ENCODE data around the gene SMYD5.

The SMYD5 gene

DNA sequence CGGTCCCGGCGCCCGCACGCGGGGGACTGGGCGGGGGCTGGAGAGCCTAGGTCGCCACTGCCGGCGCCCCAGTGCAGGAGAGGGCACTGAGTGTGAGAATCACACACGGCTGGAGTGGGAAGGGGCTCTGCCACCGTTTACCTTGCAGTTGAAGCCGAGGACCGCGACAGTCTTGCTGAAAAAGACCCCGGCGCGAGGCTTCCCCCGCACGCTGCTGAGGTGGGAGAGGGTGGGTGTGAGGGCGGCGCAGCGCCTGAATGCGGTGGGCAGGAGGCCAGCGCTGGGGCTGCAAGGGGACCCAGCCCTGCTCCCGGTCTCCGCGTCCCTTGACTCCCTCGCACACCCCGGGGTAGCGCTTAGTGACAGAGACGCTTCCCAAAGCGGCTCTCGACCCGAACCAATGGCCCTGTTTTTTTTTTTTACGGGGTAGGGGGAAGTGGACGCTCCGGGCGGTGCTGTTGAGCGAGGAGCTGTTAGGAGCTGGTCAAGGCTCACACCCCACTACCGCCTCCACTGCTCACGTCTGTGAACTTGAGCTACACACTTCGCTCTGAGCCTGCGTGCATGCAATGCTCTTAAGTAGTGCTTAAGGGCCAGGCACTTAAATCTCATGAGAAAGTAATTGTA, 10.9 kb upstream of the SMYD5 start:
- FAIRE-seq (no peak), DNase-seq (ENCODE audit: low spot score) (no peak)

GRCh38 chr2:73205611-73206010, 8.4 kb upstream of the SMYD5 start:
- DNase-seq (ENCODE audit: low spot score) (no peak), FAIRE-seq (no peak)

DNA sequence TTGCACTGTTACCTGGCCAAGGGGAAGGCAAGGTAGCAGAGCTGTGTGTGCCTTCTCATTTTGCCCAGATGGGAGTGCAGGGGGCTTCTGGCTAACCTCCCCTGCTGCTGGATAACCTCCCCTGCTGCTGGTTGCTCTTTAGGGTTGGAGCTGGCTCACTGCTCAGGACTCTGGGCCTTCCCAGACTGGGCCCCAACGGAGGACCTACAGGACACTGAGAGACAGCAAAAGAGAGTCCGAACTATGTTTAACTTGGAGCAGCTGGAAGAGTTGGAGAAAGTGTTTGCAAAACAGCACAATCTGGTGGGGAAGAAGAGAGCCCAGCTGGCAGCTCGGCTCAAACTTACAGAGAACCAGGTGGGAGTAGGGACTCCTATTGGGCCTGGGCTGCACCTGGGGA, 5.8 kb upstream of the SMYD5 start:
- DNase-seq (ENCODE audit: low spot score) (no peak), FAIRE-seq (no peak)

- DNase-seq (ENCODE audit: low spot score), result no peak
- FAIRE-seq, result no peak
Observed at GRCh38 chr2:73210019-73210418, 4.0 kb upstream of the SMYD5 start.

- DNase-seq (ENCODE audit: low spot score) (no peak), FAIRE-seq (no peak)
Observed at GRCh38 chr2:73210696-73211095, 3.3 kb upstream of the SMYD5 start.

DNA sequence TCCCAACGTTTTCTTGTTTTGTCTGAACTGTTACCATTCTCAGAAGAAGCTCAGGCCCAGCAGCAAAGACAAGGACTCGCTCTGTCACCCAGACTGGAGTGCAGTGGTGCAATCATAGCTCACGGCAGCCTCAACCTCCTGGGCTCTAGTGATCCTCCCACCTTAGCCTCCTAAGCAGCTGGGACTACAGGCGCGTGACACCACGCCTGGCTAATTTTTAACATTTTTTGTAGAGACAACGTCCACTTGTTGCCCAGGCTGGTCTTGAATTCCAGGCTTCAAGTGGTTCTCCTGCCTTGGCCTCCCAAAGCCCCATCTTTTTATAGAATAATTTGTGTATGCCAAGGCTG, 2.0 kb upstream of the SMYD5 start:
- DNase-seq (ENCODE audit: low spot score) (no peak), FAIRE-seq (no peak)

DNA sequence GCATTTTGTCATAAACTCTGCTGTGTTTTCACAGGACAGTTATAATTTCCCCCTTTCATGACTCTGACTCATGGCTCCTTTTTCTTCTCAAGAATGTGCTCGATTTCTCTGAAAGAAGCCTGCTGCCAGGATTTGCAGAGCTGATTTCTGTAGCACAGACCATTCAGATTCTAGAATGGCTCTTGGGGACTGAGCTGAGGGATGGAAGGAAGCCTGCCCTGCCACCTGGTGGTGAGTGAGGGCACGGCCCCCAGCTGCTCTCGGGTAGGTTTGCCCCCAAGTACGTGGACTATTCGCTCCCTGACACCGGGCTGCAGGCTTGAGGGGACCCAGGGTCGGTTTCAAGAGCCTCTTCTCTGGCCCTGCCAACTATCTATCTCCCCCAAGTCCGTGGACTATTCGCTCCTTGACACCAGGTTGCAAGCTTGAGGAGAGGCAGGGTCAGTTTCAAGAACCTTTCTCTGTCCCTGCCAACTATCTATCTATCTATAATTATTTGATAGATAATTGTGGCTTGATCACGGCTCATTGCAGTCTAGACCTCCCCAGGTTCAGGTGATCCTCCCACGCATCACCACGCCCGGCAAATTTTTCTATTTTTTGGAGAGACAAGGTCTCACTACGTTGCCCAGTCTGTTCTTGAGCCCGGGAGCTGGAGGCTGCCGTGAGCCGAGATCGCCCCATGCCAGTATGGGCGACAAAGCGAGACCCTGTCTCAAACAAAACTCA, 1.4 kb upstream of the SMYD5 start:
- no peak for FAIRE-seq

DNA sequence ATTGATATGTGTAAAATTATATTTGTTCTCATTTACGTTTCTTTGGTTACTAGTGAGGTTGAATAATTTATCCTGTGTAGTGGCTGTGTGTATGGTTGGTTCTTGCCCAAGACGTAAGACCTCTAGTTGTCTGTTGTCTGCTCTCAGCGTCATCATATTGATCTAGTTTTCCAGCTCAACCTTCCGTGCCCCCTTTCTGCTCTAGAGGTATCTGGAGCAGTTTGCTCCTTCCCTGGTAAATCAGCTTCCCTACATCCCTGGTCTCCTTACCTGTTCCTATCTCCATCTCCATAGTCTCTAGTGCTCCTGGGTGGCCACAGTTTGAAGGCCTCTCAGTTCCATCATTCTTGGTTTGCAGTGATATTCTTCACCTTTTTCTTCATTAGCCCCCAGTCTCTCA, 1.2 kb downstream of the SMYD5 start:
- FAIRE-seq (no peak), DNase-seq (ENCODE audit: low spot score) (no peak)

More for the DNA sequence above, 1.4 kb upstream of the SMYD5 start:
- peak; percentile 89 for DNase-seq (ENCODE audit: low spot score)

DNA sequence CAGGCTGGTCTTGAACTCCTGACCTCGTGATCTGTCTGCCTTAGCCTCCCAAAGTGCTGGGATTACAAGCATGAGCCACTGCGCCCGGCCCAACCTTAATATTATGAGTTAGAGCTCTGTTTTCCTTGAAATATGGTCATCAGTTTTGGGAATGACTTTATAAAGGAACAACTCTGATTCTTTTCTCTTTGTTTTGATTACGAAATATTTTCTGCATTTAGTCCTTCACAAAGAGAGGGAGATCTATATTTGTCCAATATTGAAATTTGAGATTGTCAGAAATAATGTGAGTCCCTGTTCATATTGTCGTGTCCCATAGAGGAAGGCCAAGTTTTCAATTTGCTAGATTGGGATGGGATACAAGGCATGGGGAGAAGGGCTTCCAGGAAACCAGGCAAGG, 3.1 kb downstream of the SMYD5 start:
- DNase-seq (ENCODE audit: low spot score) (no peak), FAIRE-seq (no peak)

DNA sequence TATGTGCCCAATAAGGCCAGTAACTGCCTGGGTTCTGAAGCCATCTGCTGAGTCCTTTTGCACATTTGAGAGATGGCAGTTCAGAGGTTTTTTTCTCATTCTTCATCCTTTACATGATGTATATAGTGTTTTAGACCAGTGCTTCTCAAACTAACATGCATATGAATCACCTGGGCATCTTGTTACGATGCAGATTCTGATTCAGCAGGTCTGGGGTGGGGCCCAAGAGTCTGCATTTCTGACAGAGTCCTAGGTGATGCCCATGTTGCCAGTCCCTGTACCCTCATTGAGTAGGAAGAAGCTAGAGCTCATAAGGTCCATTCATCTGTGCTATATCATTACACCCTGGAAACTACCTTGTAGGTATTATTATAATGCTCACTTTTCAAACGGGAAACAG, 3.8 kb downstream of the SMYD5 start:
- no peak for FAIRE-seq
- no peak for DNase-seq (ENCODE audit: low spot score)

DNA sequence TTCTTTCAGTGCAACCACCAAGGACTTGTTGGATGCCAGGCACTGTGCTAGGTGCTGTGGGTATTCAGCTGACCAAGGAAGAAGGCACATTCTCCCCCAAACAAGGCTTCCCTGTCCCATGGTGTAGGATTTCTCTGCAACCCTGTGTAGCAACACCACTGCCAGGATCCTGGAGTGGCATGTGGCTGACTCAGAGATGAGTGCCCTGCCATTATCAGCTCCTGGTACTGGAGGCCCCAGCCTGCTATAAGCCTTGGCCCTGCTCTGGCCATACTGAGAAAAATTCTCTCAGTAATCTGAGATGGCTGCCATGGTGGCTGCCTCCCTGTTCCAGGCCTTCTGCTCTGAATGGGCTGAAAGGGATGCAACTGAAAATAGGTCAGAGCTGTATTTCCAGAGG, 4.3 kb downstream of the SMYD5 start:
- FAIRE-seq, result no peak

DNA sequence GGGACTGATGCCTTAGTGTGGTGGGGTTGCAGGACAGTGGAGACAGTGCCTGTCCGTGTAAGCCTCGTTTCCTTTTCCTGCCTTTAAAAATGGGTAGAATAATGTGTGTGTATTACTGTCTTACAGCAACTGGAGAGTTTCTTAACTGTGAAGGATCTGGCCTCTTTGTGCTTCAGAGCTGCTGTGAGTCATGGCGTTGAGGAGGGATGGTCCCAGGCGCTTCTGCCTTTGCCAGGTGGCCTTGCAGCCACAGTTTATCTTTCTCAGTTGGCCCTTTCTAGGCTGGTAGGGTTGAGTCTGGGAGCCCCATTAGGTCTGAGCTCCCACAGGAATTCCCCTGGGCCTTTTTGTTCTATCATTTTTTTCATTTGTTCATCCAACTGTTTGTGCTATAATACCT, 9.8 kb downstream of the SMYD5 start:
- FAIRE-seq (no peak), DNase-seq (ENCODE audit: low spot score) (no peak)

More for the DNA sequence above, 4.3 kb downstream of the SMYD5 start:
- no peak for DNase-seq (ENCODE audit: low spot score)

- FAIRE-seq (no peak), DNase-seq (ENCODE audit: low spot score) (no peak)
Observed at GRCh38 chr2:73225513-73226360, 11.7 kb downstream of the SMYD5 start.

GRCh38 chr2:73227086-73227485, 13.0 kb downstream of the SMYD5 start:
- FAIRE-seq (no peak), DNase-seq (ENCODE audit: low spot score) (no peak)

DNA sequence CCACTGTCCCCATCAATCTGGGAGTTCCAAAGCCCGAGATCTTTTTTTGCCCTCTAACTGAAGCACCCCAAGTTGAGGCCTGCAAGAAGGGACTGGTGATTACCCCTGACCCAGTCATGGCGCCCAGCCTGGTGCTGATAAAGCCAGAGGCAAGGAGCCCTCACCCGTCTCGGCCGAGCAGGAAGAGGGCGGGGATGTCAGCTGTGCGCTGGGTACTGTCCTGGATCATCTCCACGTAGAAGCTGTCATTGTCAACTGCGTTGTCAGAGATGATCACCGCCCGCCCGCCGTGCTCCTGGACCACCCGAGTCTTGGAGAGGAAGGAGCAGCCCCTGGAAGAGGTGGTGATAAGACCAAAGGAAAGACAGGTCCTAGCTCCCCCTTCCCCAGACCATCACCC, 14.6 kb downstream of the SMYD5 start:
- FAIRE-seq (no peak), DNase-seq (ENCODE audit: low spot score) (no peak)

- FAIRE-seq, result no peak
- peak; percentile 31 for DNase-seq (ENCODE audit: low spot score)
Observed at GRCh38 chr2:73232403-73233153, 18.5 kb downstream of the SMYD5 start.

DNA sequence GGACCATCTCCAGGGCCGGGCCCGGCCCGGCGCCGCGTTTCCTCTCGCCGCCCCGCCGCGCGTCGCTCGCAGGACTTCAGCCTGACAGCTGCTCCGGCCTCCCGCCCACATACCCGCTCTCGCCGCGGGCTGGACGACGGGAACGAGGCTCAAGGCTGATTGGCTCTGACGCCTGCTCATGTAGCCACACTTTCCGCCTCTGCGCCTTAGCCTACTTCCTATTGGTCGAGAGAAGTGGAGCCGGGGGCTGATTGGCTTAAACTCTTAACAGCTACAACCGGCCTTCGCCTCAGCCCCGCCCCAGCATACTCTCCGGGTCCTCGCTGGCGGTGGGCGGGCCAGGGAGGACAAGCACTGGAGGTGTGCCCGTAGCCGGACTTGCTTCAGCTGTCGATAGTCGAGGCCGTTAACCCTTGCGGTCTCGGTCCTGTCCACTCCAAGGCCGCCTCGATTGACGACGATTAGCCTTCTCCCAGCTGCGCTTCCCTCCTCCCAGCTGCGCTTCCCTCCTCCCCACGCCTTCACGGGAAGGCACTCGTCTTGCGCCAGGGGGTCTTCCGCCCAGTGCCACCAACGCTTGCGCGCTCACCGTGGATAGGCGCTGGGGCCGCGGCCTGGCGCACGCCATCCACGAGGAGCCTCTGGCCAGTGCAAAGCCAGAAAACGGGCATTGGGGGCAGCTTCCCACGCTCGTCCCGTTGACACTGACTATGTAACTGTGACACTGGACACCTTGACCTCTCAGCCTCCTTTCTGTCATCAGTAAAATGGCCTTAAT, 19.3 kb downstream of the SMYD5 start, which contains the start of gene PRADC1:
Gene PRADC1, minus strand, starts transcription at position 86 of the 778 bp plus-strand sequence. Its CDS starts 79 bp downstream, at position 7.
- FAIRE-seq (peak; percentile 93), DNase-seq (ENCODE audit: low spot score) (peak; percentile 99)

- DNase-seq (ENCODE audit: low spot score), result peak; percentile 94
- no peak for FAIRE-seq
Observed at GRCh38 chr2:73233932-73234832, 20.1 kb downstream of the SMYD5 start, which contains the start of gene CCT7. CCT7 (plus strand) TSS chr2:73234308; CDS start chr2:73234379, 71 bp downstream.

DNA sequence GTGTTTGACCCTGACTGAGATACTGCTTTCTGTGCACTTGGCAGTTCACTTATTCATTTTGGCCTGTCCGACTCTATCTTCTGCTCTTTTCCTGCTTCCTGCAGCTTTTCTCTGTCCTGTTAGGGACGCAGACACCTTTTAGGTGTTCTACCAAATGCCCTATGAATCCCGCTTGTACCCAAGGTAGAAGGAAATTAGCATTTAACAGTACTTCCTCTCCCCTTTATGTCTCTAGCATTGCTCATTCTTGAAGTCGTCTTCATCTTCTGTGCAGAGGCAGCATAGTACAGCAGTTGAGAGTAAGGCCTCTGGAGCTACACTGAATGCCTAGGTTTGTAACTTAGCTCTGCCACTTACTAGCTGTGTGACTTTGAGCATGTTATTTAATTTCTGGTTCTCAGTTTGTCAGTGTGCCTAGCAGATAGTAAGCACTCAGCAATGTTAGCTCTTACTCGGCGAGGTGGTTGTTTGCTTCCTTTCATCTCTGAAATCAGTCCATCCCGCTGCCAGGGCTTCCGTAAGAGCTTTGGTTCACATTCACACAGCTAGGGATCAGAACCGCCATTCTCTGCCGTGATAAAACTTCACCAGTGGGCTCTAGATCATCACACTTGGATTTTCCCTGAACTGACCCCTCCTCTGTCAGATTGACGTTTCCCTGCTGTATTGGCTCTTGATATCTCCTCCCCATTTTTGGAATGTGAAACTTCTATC, 21.4 kb downstream of the SMYD5 start:
- no peak for DNase-seq (ENCODE audit: low spot score)
- no peak for FAIRE-seq

Data from urothelium cell line (cell line).